Activated B cell treated with CpG ODN at 0.5 μM for 24 hours (primary cell): ENCODE data around the gene ZNF43. TPM values are rescaled to one million over a fixed set of nuclear protein-coding genes. Genes with fewer than 3 reads are reported as not detected.

ENCODE experiments used
- ATAC-seq: fragments of 200-7000 bp; cut with Tn5 transposase; one replicate; pipeline ENCODE4 v1.10.0; 2021; ENCODE audit warnings: low read depth, mild to moderate bottlenecking, moderate library complexity
- CTCF ChIA-PET: fragments of 350-600 bp; sonication (Branson Sonifier 250); formaldehyde crosslinking; loops from one replicate; lab custom pipeline; 2021; ENCODE audit warnings: antibody characterized with exemption; lab: Charles Lee
- POLR2A ChIA-PET: fragments of 350-600 bp; sonication (Branson Sonifier 250); formaldehyde crosslinking; loops from one replicate; lab custom pipeline; 2021; ENCODE audit warnings: antibody characterized with exemption; lab: Charles Lee
- DNase-seq: peaks from one replicate; pipeline ENCODE4 v3.0.0; 2022
- H3K27ac Mint-ChIP-seq: one replicate; pipeline ENCODE4 v1.8.0; 2020; ENCODE audit warnings: mixed read lengths
- H3K27me3 Mint-ChIP-seq: one replicate; pipeline ENCODE4 v1.8.0; 2021; ENCODE audit warnings: mixed read lengths
- H3K36me3 Mint-ChIP-seq: one replicate; pipeline ENCODE4 v1.8.0; 2021; ENCODE audit warnings: low read depth, mixed read lengths
- H3K4me1 Mint-ChIP-seq: one replicate; pipeline ENCODE4 v1.8.0; 2021; ENCODE audit warnings: mixed read lengths
- H3K4me3 Mint-ChIP-seq: one replicate; pipeline ENCODE4 v1.8.0; 2020; ENCODE audit warnings: mild to moderate bottlenecking, mixed read lengths
- H3K9me3 Mint-ChIP-seq: one replicate; pipeline ENCODE4 v1.8.0; 2020; ENCODE audit warnings: mixed read lengths
- intact Hi-C: fragments of 100-400 bp; cut with micrococcal nuclease; formaldehyde crosslinking; loops from one replicate; pipeline ENCODE4 v1.15.1; 2024
- total RNA-seq: library from RNA; stranded (reverse); gene quantifications from 2 replicates; pipeline ENCODE4 v1.2.3, GENCODE V29; 2022
- TF ChIP-seq, protein P1 (sequence below): fragments of 200-600 bp; IDR thresholded peaks from one replicate; pipeline ENCODE4 v1.8.0; 2022; ENCODE audit warnings: antibody characterized with exemption, mild to moderate bottlenecking

The ZNF43 gene
- total RNA-seq, 1 donor from 2014 or later = 52.4 TPM

DNA sequence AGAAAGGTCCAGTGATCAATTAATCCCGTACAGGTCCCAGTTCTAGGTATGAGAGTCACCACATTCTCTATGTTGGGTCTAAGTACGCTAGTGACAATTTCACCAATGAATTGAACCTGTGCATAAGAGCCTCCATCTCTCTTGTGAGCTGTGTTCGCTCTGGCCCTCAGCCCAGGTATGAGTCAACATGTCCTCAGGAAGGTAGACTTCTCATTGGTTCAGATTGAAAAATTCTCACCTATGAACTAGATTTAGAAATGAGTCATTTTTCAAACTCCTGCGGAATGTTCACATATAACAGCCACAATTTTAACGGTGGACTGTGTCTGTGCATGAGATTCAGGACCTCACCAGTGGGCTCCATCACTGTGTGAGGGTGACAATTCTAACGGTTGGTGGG is 12.7 kb upstream of the ZNF43 start:
- Mint-ChIP-seq H3K4me1 (peaks cover 21% of the 10 kb centered on the region), H3K36me3 (peaks cover 46% of the 10 kb centered on the region), H3K9me3 (no peaks in the 10 kb centered on the region), H3K4me3 (no peak overlapping the region), H3K27ac (no peak overlapping the region), H3K27me3 (no peaks in the 10 kb centered on the region)
- CTCF ChIA-PET = no interaction called here
- POLR2A ChIA-PET = interaction anchor here (1.1 to 1.7 kb wide), 2 partner anchors 12 to 13 kb away, joined by 4 to 8 read pairs; partner anchors contain the start of gene ZNF43
- no peak for ATAC-seq
- TF ChIP-seq, protein P1, sequence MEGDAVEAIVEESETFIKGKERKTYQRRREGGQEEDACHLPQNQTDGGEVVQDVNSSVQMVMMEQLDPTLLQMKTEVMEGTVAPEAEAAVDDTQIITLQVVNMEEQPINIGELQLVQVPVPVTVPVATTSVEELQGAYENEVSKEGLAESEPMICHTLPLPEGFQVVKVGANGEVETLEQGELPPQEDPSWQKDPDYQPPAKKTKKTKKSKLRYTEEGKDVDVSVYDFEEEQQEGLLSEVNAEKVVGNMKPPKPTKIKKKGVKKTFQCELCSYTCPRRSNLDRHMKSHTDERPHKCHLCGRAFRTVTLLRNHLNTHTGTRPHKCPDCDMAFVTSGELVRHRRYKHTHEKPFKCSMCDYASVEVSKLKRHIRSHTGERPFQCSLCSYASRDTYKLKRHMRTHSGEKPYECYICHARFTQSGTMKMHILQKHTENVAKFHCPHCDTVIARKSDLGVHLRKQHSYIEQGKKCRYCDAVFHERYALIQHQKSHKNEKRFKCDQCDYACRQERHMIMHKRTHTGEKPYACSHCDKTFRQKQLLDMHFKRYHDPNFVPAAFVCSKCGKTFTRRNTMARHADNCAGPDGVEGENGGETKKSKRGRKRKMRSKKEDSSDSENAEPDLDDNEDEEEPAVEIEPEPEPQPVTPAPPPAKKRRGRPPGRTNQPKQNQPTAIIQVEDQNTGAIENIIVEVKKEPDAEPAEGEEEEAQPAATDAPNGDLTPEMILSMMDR = no peak
- intact Hi-C loops = no loop called here
- DNase-seq = no peak

DNA sequence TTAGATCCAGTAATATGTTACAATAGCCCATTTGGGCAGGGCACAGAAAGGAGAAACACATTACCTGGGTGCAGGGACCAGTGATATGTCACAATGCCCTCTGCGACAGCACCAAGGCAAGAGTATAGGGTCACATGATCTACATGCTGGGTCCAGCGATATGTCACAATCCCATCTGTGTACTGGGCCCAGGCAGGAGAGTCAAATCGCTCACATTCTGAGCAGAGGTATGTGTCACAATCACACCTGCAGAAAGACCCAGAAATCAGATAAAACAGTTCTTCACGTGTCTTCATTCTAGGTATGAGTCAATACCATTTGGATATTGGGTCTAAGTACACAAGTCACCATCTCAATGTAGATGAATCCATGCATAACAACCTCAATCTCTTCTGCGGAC is 7.1 kb upstream of the ZNF43 start:
- TF ChIP-seq, protein P1 = no peak
- no peak overlapping the region for H3K27ac Mint-ChIP-seq
- POLR2A ChIA-PET = no interaction called here
- no peaks in the 10 kb centered on the region for H3K9me3 Mint-ChIP-seq
- ATAC-seq (no peak), DNase-seq (no peak)
- H3K4me1 Mint-ChIP-seq = no peaks in the 10 kb centered on the region
- H3K4me3 Mint-ChIP-seq = no peak overlapping the region
- intact Hi-C loops = no loop called here
- no peaks in the 10 kb centered on the region for H3K27me3 Mint-ChIP-seq
- peaks cover 77% of the 10 kb centered on the region for H3K36me3 Mint-ChIP-seq
- CTCF ChIA-PET = no interaction called here

DNA sequence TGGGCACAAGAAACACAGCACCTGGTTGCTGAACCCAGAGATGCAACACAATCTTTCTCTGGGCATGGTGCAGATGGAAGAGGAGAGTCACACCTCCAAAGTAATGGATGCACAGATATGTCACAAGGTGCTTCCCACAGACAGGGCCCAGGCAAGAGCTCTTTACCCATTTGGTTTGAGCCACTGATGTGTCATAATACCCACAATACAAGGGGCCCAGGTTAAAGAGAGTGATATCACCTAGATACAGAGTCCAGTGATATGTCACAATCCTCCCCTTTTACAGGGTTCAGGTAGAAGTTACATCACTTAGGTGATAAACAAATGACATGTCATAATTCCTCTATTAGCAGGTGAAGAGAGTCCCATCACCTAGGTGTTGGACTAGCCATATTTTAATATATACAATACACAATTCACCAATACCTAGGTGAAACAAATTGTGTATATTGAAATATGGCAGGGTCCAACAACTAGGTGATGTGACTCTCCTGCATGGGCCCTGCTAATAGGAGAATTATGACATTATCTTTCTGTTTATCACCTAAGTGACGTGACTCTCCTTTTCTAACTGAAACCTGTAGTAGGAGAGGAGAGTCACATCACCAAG is 5.6 kb upstream of the ZNF43 start:
- intact Hi-C loops = no loop called here
- Mint-ChIP-seq H3K27me3 (no peaks in the 10 kb centered on the region), H3K4me3 (no peak overlapping the region), H3K27ac (no peak overlapping the region), H3K9me3 (no peaks in the 10 kb centered on the region), H3K4me1 (no peaks in the 10 kb centered on the region), H3K36me3 (peaks cover 70% of the 10 kb centered on the region)
- POLR2A ChIA-PET = interaction anchor here (1.1 kb wide), 1 partner anchor 10 kb away, joined by 5 read pairs; no protein-coding TSS in a partner anchor
- TF ChIP-seq, protein P1 = no peak
- CTCF ChIA-PET = no interaction called here
- DNase-seq (no peak), ATAC-seq (no peak)

DNA sequence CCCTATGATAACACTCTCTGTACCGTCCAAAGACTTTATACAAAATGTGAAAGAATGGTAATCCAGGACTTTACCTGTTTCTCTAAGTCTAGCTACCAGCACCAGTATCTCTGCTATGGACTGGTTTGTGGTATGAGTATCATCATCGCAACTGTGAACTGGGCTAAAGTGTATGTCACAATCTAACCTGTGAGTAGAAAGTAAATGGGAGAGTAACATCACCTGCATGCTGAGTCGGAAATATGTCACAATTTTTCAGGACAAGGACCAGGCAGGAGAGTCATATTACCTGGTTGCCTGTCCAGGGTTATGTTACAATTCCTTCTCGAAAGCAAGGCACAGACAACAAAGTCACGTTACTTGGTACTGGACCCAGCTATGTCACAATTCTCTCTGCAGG is 5.1 kb upstream of the ZNF43 start:
- Mint-ChIP-seq H3K4me3 (no peak overlapping the region), H3K4me1 (peaks cover 4% of the 10 kb centered on the region), H3K36me3 (peaks cover 66% of the 10 kb centered on the region), H3K9me3 (no peaks in the 10 kb centered on the region), H3K27ac (no peak overlapping the region), H3K27me3 (no peaks in the 10 kb centered on the region)
- ChIA-PET POLR2A (interaction anchor here (1.1 kb wide), 1 partner anchor 11 kb away, joined by 5 read pairs; no protein-coding TSS in a partner anchor), CTCF (no interaction called here)
- TF ChIP-seq, protein P1 = no peak
- ATAC-seq = no peak
- no peak for DNase-seq
- intact Hi-C loops = no loop called here

DNA sequence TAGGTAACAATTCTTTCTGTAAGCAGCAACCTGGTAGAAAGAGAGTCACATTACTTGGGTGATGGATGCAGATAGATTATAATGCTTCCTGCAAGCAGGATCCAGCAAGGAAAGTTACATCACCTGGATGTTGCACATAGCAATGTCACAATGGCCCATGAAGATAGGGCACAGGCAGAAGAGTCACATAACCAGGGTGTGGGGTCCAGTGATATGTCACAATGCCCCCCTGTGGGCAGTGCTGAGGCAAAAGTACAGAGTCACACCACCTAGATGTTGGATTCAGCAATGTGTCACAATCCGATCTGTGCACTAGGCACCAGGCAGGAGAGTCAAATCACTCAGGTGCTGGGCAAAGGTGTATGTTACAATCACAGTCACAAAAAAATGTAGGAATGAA is 4.0 kb upstream of the ZNF43 start:
- Mint-ChIP-seq H3K36me3 (peaks cover 66% of the 10 kb centered on the region), H3K4me1 (peaks cover 11% of the 10 kb centered on the region), H3K4me3 (no peak overlapping the region), H3K9me3 (no peaks in the 10 kb centered on the region), H3K27me3 (no peaks in the 10 kb centered on the region), H3K27ac (no peak overlapping the region)
- POLR2A ChIA-PET = no interaction called here
- CTCF ChIA-PET = no interaction called here
- TF ChIP-seq, protein P1 = no peak
- no peak for DNase-seq
- no peak for ATAC-seq
- intact Hi-C loops = loop anchor here (5.0 to 10.0 kb wide), 5 partner anchors 333 to 1847 kb away; partner anchors contain the start of genes ZNF429, ZNF431, ZNF675 and ZNF708
